K562 (cell line): ENCODE results near the gene PNISR. TPM values are rescaled to one million over a fixed set of nuclear protein-coding genes. Genes with fewer than 3 reads are reported as not detected.

Experiments
- ATAC-seq: fragments of 200-7000 bp; cut with Tn5 transposase; 3 replicates; pipeline ENCODE4 v1.9.1; 2020; ENCODE audit warnings: moderate library complexity
- BruUV-seq: library from RNA; stranded (reverse); fragments of 400-500 nt; replicated peaks from 2 replicates; lab custom pipeline; 2021; lab: Mats Ljungman, UMichigan
- CTCF ChIA-PET: fragments of 300-600 bp; formaldehyde crosslinking; extraction: SDS; loops from one replicate; lab custom pipeline; 2021; ENCODE audit warnings: low intra/inter-chr PET ratio; lab: Yijun Ruan, JAX
- POLR2A ChIA-PET: fragments of 300-600, 350-650 bp; sonication (Branson Sonifier 250); formaldehyde crosslinking; extraction: SDS; loops from one replicate; lab custom pipeline; 2021; ENCODE audit warnings: antibody characterized with exemption, inconsistent platforms; lab: Yijun Ruan, JAX
- DNase-seq, 4 experiments: peaks; one replicate each; pipeline versions ENCODE4 v3.0.0 to v3.0.0-alpha.2; 2011 to 2018; ENCODE audit warnings: low spot score in 3 of 4, mixed read lengths in 3 of 4; ENCODE audit errors: extremely low read depth in 1 of 4
- FAIRE-seq: peaks from 2 replicates; lab custom pipeline; 2011; peaks lifted over from hg19 to GRCh38; lab: Jason Lieb, UNC
- H2AFZ ChIP-seq: 2 replicates; pipeline ENCODE4 v1.6.0; 2011; ENCODE audit warnings: low read depth, low read length, control low read depth, inconsistent platforms
- H3K27ac ChIP-seq: fragments of 200-600 bp; 3 replicates; pipeline ENCODE4 v1.8.0; 2011; ENCODE audit warnings: low read depth, mild to moderate bottlenecking, control low read depth, inconsistent platforms, low read length, moderate library complexity, mixed read lengths; ENCODE audit errors: extremely low read depth
- H3K27me3 ChIP-seq, 2 experiments: fragments of 300-600 bp in 1 of 2; 2 replicates in 1 of 2; 3 replicates in 1 of 2; pipeline versions ENCODE4 v1.6.0 to v1.8.0; 2011; ENCODE audit warnings: inconsistent platforms in 2 of 2, low read length in 2 of 2, mild to moderate bottlenecking in 1 of 2, mixed read lengths in 1 of 2, moderate library complexity in 1 of 2; ENCODE audit not compliant: control insufficient read depth in 2 of 2, insufficient read depth in 2 of 2
- H3K36me3 ChIP-seq: fragments of 300-600 bp; 3 replicates; pipeline ENCODE4 v1.8.0; 2011; ENCODE audit warnings: mild to moderate bottlenecking, low read length, inconsistent platforms; ENCODE audit not compliant: control insufficient read depth, insufficient read depth
- H3K4me1 ChIP-seq, 2 experiments: fragments of 200-600 bp in 1 of 2; replicated peaks in 1 of 2; 2 replicates in 1 of 2; 3 replicates in 1 of 2; pipeline versions ENCODE4 v1.5.1 to v1.8.0; 2011; ENCODE audit warnings: inconsistent platforms in 2 of 2, low read length in 2 of 2, mild to moderate bottlenecking in 1 of 2, mixed read lengths in 1 of 2, moderate library complexity in 1 of 2; ENCODE audit not compliant: control insufficient read depth in 2 of 2, insufficient read depth in 2 of 2
- H3K4me2 ChIP-seq: 2 replicates; pipeline ENCODE4 v1.6.1; 2011; ENCODE audit warnings: low read length, control low read depth, inconsistent platforms, mixed read lengths; ENCODE audit not compliant: insufficient read depth
- H3K4me3 ChIP-seq: fragments of 200-600 bp; sonication (generic), shearing (Covaris generic); 2 replicates; pipeline ENCODE4 v1.5.1; 2016; ENCODE audit warnings: control low read depth, inconsistent platforms
- H3K79me2 ChIP-seq: fragments of 200-600 bp; 3 replicates; pipeline ENCODE4 v1.8.0; 2011; ENCODE audit warnings: low read length, inconsistent platforms; ENCODE audit not compliant: control insufficient read depth, insufficient read depth
- H3K9ac ChIP-seq, 2 experiments: 2 replicates each; pipeline versions ENCODE4 v1.6.0 to v1.6.1; 2011; ENCODE audit warnings: low read depth in 2 of 2, low read length in 2 of 2, control low read depth in 1 of 2, inconsistent platforms in 1 of 2, mild to moderate bottlenecking in 1 of 2, mixed read lengths in 1 of 2; ENCODE audit not compliant: insufficient read depth in 1 of 2
- H3K9me1 ChIP-seq: one replicate; pipeline ENCODE4 v1.6.0; 2011; ENCODE audit warnings: inconsistent platforms, mild to moderate bottlenecking, low read length, moderate library complexity; ENCODE audit not compliant: control insufficient read depth, insufficient read depth
- H3K9me3 ChIP-seq: replicated peaks from 2 replicates; pipeline ENCODE4 v1.5.1; 2011; ENCODE audit warnings: low read depth, low read length, inconsistent platforms; ENCODE audit not compliant: control insufficient read depth, insufficient read depth
- H4K20me1 ChIP-seq: replicated peaks from 2 replicates; pipeline ENCODE4 v1.6.1; 2011; ENCODE audit warnings: low read length, inconsistent platforms, mixed read lengths; ENCODE audit not compliant: control insufficient read depth, insufficient read depth
- ADNP ChIP-seq: fragments of 200-800 bp; sonication (Bioruptor generic); IDR thresholded peaks from 2 replicates; pipeline ENCODE4 v1.6.1; 2016; ENCODE audit warnings: missing genetic modification characterization, missing compliant biosample characterization
- CBX5 ChIP-seq: IDR thresholded peaks from 2 replicates; pipeline ENCODE4 v1.6.1; 2014; ENCODE audit warnings: low read depth, borderline replicate concordance
- CREBBP ChIP-seq: IDR thresholded peaks from one replicate; pipeline ENCODE4 v1.6.1; 2012; ENCODE audit warnings: low read depth, mild to moderate bottlenecking, control low read depth, inconsistent platforms, low read length
- GTF3C2 ChIP-seq: IDR thresholded peaks from 3 replicates; pipeline ENCODE4 v1.6.1; 2011; ENCODE audit warnings: borderline replicate concordance, mild to moderate bottlenecking, moderate library complexity; ENCODE audit not compliant: insufficient read length; ENCODE audit errors: extremely low read depth
- NFRKB ChIP-seq: fragments of 450-650 bp; IDR thresholded peaks from 2 replicates; pipeline ENCODE4 v1.6.1; 2016; ENCODE audit warnings: low read depth
- PBX2 ChIP-seq, 2 experiments: IDR thresholded peaks in 1 of 2; conservative IDR thresholded peaks in 1 of 2; 2 replicates each; pipeline ENCODE4 v1.6.1; 2016; ENCODE audit warnings: low read depth in 2 of 2, mild to moderate bottlenecking in 1 of 2, missing compliant biosample characterization in 1 of 2, missing genetic modification characterization in 1 of 2, moderate library complexity in 1 of 2
- RCOR1 ChIP-seq, 2 experiments: IDR thresholded peaks; 2 replicates each; pipeline ENCODE4 v1.6.1; 2012; ENCODE audit warnings: low read depth in 2 of 2, low read length in 2 of 2, borderline replicate concordance in 1 of 2, improper control_type of control experiment in 1 of 2
- TCF7 ChIP-seq: sonication (generic); IDR thresholded peaks from 2 replicates; pipeline ENCODE4 v1.6.1; 2016; ENCODE audit warnings: antibody characterized with exemption, borderline replicate concordance
- ZC3H4 ChIP-seq: sonication (generic); formaldehyde crosslinking; IDR thresholded peaks from 2 replicates; pipeline ENCODE4 v1.9.0; 2021; ENCODE audit warnings: missing genetic modification reagents, borderline replicate concordance
- ZNF512 ChIP-seq: IDR thresholded peaks from 2 replicates; pipeline ENCODE4 v1.6.1; 2016; ENCODE audit warnings: missing genetic modification characterization, missing compliant biosample characterization
- ZNF717 ChIP-seq: fragments of 250-450 bp; sonication (Bioruptor Pico); IDR thresholded peaks from 2 replicates; pipeline ENCODE4 v1.5.0; 2021
- WGBS: fragments of 100-300 bp; shearing (Covaris generic); methylation state at CpG from one replicate; pipeline ENCODE4 v1.1.6; 2016; ENCODE audit warnings: low coverage, mixed read lengths; ENCODE audit not compliant: insufficient coverage; ENCODE audit errors: missing lambda C conversion rate; 5-methylcytosine and 5-hydroxymethylcytosine counted together
- in situ Hi-C: fragments of 300-500 bp; cut with MboI; formaldehyde crosslinking; loops from 4 replicates; pipeline ENCODE4 v1.15.0; 2018; ENCODE audit warnings: inconsistent platforms, mixed read lengths
- intact Hi-C: fragments of 100-400 bp; cut with micrococcal nuclease; formaldehyde crosslinking; loops from 2 replicates; pipeline ENCODE4 v1.14.2; 2022
- polyA plus RNA-seq, 8 experiments: library from polyadenylated mRNA; depleted of rRNA in 4 of 8; stranded (reverse) in 5 of 8; unstranded in 3 of 8; fragments of >200 nt; fragmentation: Nextera tagmentation in 2 of 8; fragmentation: Illumina TruSeq in 1 of 8; extraction: Ambion mirVana in 2 of 8; extraction: Trizol in 1 of 8; gene quantifications; 2 replicates each; pipeline versions ENCODE4 v1.2.1 to v1.2.3, GENCODE V29; 2011 to 2014; ENCODE audit warnings: inconsistent platforms in 1 of 8, missing spikeins in 1 of 8
- total RNA-seq, 7 experiments: library from RNA; depleted of rRNA in 6 of 7; stranded (reverse); fragments of >200 nt in 6 of 7; fragmentation: Illumina TruSeq in 2 of 7; extraction: Trizol in 2 of 7; gene quantifications; 2 replicates each; pipeline versions ENCODE4 v1.2.1 to v1.2.3, GENCODE V29; 2011 to 2021; ENCODE audit warnings: low replicate concordance in 1 of 7
- TF ChIP-seq, protein P1 (sequence below): fragments of 450-650 bp; conservative IDR thresholded peaks from 2 replicates; pipeline ENCODE4 v1.6.1; 2016; ENCODE audit warnings: missing genetic modification characterization, low read depth, mild to moderate bottlenecking, control low read depth, missing compliant biosample characterization

The PNISR gene
- total and polyA plus RNA-seq, 9 of the 15 experiments (the other 6 are each of a cell fraction or from before 2014, with no cell fraction given): 97.4 to 206 (median 131) TPM

DNA sequence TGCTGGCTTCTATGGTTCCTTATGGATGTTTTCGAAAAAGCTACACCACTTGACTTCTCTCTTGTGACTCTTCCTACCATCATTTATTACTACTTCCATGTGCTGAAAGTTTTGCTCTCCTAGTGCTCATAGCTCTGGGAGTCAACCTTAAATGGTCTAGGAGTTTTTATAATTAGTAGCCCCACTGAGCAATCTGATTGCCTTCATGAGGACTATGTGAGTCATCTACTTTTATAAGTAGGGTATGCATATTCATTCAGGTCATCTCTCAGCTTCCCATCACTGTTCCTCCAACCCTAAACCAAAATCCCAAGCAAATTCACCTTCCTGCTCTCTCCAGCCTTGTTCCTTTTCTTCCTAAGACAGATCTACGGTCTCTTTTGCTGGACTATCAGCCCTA lies 58.3 kb downstream of the PNISR start:
- H3K27ac ChIP-seq: no peak overlapping the region
- ATAC-seq (no peak), DNase-seq (no peak), FAIRE-seq (no peak)
- TF ChIP-seq, protein P1, sequence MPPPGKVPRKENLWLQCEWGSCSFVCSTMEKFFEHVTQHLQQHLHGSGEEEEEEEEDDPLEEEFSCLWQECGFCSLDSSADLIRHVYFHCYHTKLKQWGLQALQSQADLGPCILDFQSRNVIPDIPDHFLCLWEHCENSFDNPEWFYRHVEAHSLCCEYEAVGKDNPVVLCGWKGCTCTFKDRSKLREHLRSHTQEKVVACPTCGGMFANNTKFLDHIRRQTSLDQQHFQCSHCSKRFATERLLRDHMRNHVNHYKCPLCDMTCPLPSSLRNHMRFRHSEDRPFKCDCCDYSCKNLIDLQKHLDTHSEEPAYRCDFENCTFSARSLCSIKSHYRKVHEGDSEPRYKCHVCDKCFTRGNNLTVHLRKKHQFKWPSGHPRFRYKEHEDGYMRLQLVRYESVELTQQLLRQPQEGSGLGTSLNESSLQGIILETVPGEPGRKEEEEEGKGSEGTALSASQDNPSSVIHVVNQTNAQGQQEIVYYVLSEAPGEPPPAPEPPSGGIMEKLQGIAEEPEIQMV: no peak
- TF ChIP-seq NFRKB (no peak), ZC3H4 (CRISPR knock-in tag) (no peak), ZNF717 (CRISPR knock-in tag) (no peak), RCOR1 (IDR thresholded peaks at IDR 0.05; ENCODE audit: borderline replicate concordance in 1 of 2, low read depth in 2 of 2, low read length in 2 of 2) (no peak), ADNP (tag) (no peak), CBX5 (no peak), GTF3C2 (no peak), TCF7 (no peak), PBX2 (CRISPR knock-in tag; IDR thresholded peaks at IDR 0.05; ENCODE audit: low read depth) (no peak), PBX2 (tag; conservative IDR thresholded peaks at IDR 0.05; ENCODE audit: low read depth) (no peak), ZNF512 (tag) (no peak), CREBBP (no peak)
- WGBS: 65% methylated on average over 2 of the region's 2 CpGs
- ChIA-PET POLR2A (no interaction called here), CTCF (no interaction called here)
- no peaks in the 10 kb centered on the region for H3K4me1 ChIP-seq
- H3K79me2 ChIP-seq: no peaks in the 10 kb centered on the region
- H4K20me1 ChIP-seq: no peaks in the 10 kb centered on the region
- intact Hi-C loops: no loop called here
- H3K9me3 ChIP-seq: no peaks in the 10 kb centered on the region
- H3K4me3 ChIP-seq: no peak overlapping the region
- H3K36me3 ChIP-seq: peaks cover 4% of the 10 kb centered on the region; the same call in 2 of the 3 replicates
- H3K9ac ChIP-seq: no peak overlapping the region
- in situ Hi-C loops: no loop called here
- no TSS peak for BruUV-seq
- H3K9me1 ChIP-seq: no peaks in the 10 kb centered on the region
- H2AFZ ChIP-seq: no peak overlapping the region
- no peak overlapping the region for H3K4me2 ChIP-seq
- H3K27me3 ChIP-seq: no peaks in the 10 kb centered on the region
